HEK293T (cell line): Measurements from ENCODE around the gene SIDT2.

ENCODE experiments used
- BHLHE40 ChIP-seq: fragments of 450-650 bp; IDR thresholded peaks from 2 replicates; pipeline ENCODE4 v1.6.1; 2016; ENCODE audit warnings: mild to moderate bottlenecking, moderate library complexity, borderline replicate concordance
- LEF1 ChIP-seq: fragments of 450-650 bp; IDR thresholded peaks from 2 replicates; pipeline ENCODE4 v1.6.1; 2017; ENCODE audit warnings: mild to moderate bottlenecking, borderline replicate concordance
- ZNF384 ChIP-seq: fragments of 450-650 bp; IDR thresholded peaks from 2 replicates; pipeline ENCODE4 v1.6.1; 2016
- TF ChIP-seq, protein P1 (sequence below): fragments of 450-650 bp; IDR thresholded peaks from 2 replicates; pipeline ENCODE4 v1.6.1; 2016

DNA sequence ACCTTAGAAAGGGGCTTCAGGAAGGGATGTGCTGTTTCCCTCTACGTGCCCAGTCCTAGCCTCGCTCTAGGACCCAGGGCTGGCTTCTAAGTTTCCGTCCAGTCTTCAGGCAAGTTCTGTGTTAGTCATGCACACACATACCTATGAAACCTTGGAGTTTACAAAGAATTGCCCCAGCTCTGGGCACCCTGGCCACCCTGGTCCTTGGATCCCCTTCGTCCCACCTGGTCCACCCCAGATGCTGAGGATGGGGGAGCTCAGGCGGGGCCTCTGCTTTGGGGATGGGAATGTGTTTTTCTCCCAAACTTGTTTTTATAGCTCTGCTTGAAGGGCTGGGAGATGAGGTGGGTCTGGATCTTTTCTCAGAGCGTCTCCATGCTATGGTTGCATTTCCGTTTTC, 18.5 kb downstream of the SIDT2 start:
- TF ChIP-seq LEF1 = no peak
- no peak for TF ChIP-seq BHLHE40
- TF ChIP-seq, protein P1, sequence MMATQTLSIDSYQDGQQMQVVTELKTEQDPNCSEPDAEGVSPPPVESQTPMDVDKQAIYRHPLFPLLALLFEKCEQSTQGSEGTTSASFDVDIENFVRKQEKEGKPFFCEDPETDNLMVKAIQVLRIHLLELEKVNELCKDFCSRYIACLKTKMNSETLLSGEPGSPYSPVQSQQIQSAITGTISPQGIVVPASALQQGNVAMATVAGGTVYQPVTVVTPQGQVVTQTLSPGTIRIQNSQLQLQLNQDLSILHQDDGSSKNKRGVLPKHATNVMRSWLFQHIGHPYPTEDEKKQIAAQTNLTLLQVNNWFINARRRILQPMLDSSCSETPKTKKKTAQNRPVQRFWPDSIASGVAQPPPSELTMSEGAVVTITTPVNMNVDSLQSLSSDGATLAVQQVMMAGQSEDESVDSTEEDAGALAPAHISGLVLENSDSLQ = no peak
- no peak for TF ChIP-seq ZNF384
